AG04449 (cell line): ENCODE measurements around the gene CERT1.
"Not testable (repeated sequence)": the region's sequence is repeated elsewhere in the genome, so short reads cannot be mapped to it uniquely, and the experiment has no call there.

Source experiments
- CTCF ChIA-PET: fragments of 350-600 bp; formaldehyde crosslinking; extraction: SDS; loops from one replicate; lab custom pipeline; 2021; ENCODE audit warnings: antibody characterized with exemption; lab: Yijun Ruan, JAX
- POLR2A ChIA-PET: fragments of 400-600, 350-600 bp; formaldehyde crosslinking; extraction: SDS; loops from one replicate; lab custom pipeline; 2020; ENCODE audit warnings: antibody characterized with exemption, inconsistent platforms; lab: Yijun Ruan, JAX
- DNase-seq: peaks from one replicate; pipeline ENCODE4 v3.0.0-alpha.2; 2010; ENCODE audit warnings: low read depth, low spot score
- H3K4me3 ChIP-seq: 2 replicates; pipeline ENCODE4 v1.5.1; 2011; ENCODE audit warnings: low read depth, mild to moderate bottlenecking, control low read depth, low read length
- CTCF ChIP-seq: IDR thresholded peaks from one replicate; pipeline ENCODE4 v1.5.1; 2011; ENCODE audit warnings: mild to moderate bottlenecking, moderate library complexity, low read length, control low read depth, inconsistent platforms; ENCODE audit not compliant: insufficient read depth; ENCODE audit errors: missing control alignments

CERT1 gene

GRCh38 chr5:75510417-75510835, 1.0 kb downstream of the CERT1 start:
- POLR2A ChIA-PET: no interaction called here
- no peak for DNase-seq
- CTCF ChIA-PET: interaction anchor here (0.9 kb wide), 1 partner anchor 170 kb away, joined by 3 read pairs; no protein-coding TSS in a partner anchor

DNA sequence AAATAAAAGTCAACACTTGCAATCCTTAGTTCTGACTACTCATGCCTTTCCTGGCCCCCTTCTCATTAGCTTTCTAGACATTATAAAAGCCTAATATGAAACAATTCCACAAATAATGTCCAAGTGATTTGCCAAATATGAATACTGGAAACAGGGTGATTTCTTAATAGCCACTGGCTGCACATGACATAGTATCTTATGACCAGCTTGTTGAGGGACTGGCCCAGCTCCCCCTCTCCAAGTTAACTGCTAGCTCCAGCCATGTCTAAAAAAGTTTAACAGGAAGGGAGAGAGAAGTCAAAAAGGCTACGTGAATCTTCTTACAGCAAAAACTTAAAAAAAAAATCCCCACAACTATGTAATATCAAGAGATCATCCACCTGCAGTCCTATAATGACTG, 1.5 kb downstream of the CERT1 start:
- DNase-seq: peak; percentile 17
- TF ChIP-seq CTCF: no peak
- CTCF ChIA-PET: interaction anchor here (0.8 to 0.9 kb wide), 2 partner anchors 171 to 274 kb away, joined by 3 read pairs; partner anchors contain the start of gene ANKRD31
- POLR2A ChIA-PET: no interaction called here
- peak overlapping the region; percentile 82 for H3K4me3 ChIP-seq

More at GRCh38 chr5:75510417-75510835, 1.0 kb downstream of the CERT1 start:
- no peak for TF ChIP-seq CTCF
- H3K4me3 ChIP-seq: peak overlapping the region; percentile 82

- TF ChIP-seq CTCF: no peak
- ChIA-PET POLR2A (no interaction called here), CTCF (interaction anchor here (0.8 to 1.0 kb wide), 3 partner anchors 171 to 273 kb away, joined by 3 read pairs; partner anchors contain the start of genes ANKRD31 and HMGCR)
- DNase-seq: no peak
- H3K4me3 ChIP-seq: peak overlapping the region; percentile 82
These were observed 1.9 kb downstream of the CERT1 start for GRCh38 chr5:75509546-75509945.

DNA sequence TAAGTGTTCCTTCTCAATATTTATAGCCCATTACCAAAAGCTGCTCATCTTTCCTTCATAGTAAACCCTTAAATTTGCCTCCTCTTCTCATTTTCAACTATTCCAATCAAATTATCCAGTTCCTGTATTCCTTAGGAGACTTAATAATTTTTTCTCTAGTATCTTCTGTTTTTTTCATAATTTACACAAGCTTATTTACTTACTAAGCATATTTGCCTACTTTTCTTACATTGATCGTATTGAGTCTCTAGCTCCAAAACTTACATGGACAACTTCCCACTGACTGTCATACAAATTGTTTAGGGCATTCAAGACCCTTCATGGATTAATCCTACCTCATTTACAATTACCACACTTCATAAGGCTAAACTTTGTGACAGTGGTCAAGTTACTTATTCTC, 3.6 kb downstream of the CERT1 start:
- TF ChIP-seq CTCF: no peak
- DNase-seq: no peak
- ChIA-PET CTCF (interaction anchor here (1.5 kb wide), 1 partner anchor 173 kb away, joined by 4 read pairs; no protein-coding TSS in a partner anchor), POLR2A (no interaction called here)
- H3K4me3 ChIP-seq: no peak overlapping the region

- CTCF ChIA-PET, H3K4me3 ChIP-seq, POLR2A ChIA-PET, DNase-seq: not testable (repeated sequence)
These were observed 6.3 kb downstream of the CERT1 start for GRCh38 chr5:75505112-75505511.

DNA sequence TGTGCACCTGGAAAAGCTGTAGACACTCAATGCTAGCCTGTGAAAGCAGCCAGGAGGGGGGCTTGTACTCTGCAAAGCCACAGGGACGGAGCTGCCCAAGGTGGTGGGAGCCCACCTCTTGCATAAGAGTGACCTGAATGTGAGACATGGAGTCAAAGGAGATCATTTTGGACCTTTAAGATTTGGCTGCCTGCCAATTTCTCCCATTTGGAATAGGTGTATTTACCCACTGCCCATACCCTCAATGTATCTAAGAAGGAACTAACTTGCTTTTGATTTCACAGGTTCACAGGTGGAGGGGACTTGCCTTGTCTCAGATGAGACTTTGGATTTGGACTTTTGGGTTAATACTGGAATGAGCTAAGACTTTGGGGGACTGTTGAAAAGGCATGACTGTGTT, 12.6 kb downstream of the CERT1 start:
- H3K4me3 ChIP-seq, POLR2A ChIA-PET, CTCF ChIA-PET, DNase-seq: not testable (repeated sequence)

DNA sequence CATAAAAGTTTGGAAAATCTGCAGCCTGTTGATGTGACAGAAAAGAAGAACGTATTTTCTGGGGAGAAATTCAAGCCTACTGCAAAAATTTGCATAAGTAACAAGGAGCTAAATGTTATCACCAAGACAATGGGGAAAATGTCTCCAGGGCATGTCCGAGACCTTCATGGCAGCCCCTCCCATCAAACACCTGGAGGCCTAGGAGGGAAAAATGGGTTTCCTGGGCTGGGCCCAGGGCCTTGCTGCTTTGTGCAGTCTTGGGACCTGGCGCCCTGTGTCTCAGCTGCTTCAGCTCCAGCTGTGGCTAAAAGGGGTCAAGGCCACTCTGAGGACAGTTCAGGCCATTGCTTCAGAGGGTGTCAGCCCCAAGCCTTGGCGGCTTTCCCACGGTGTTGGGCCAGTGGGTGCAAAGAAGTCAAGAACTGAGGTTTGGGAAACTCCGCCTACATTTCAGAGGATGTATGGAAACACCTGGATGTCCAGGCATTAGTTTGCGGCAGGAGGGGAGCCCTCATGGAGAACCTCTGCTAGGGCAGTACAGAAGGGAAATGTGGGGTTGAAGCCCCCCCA, 13.1 kb downstream of the CERT1 start:
- H3K4me3 ChIP-seq: no peak overlapping the region
- no peak for DNase-seq
- ChIA-PET CTCF (no interaction called here), POLR2A (no interaction called here)
- no peak for TF ChIP-seq CTCF
